Naive thymus-derived CD4-positive, alpha-beta T cell (primary cell): ENCODE results near the gene TTC1. TPM values are rescaled to one million over a fixed set of nuclear protein-coding genes. Genes with fewer than 3 reads are reported as not detected.
A peak's percentile ranks its signal among the peaks of the same experiment; 100 is the strongest.
"Not testable (repeated sequence)": the region's sequence is repeated elsewhere in the genome, so short reads cannot be mapped to it uniquely, and the experiment has no call there.

ENCODE experiments used
- ATAC-seq: fragments of 150-1000 bp; cut with Tn5 transposase; 2 replicates; pipeline ENCODE4 v1.10.0; 2021; ENCODE audit warnings: mild to moderate bottlenecking, moderate library complexity
- CTCF ChIA-PET: fragments of 350-600 bp; sonication (Branson Sonifier 250); formaldehyde crosslinking; loops from one replicate; lab custom pipeline; 2021; ENCODE audit warnings: antibody characterized with exemption; lab: Charles Lee
- POLR2A ChIA-PET: fragments of 350-600 bp; sonication (Branson Sonifier 250); formaldehyde crosslinking; loops from one replicate; lab custom pipeline; 2021; ENCODE audit warnings: antibody characterized with exemption, inconsistent platforms; lab: Charles Lee
- DNase-seq, 9 donors: peaks; one replicate each; pipeline versions ENCODE4 v3.0.0 to v3.0.0-alpha.2; 2020 to 2022; ENCODE audit warnings: mixed read lengths in 1 of 9
- H3K27ac ChIP-seq: one replicate; pipeline ENCODE4 v1.7.0; 2013; ENCODE audit warnings: mild to moderate bottlenecking, low read depth, low read length, moderate library complexity
- H3K27me3 ChIP-seq, 2 donors: one replicate each; pipeline ENCODE4 v1.7.0; 2013; ENCODE audit warnings: low read length in 2 of 2, mild to moderate bottlenecking in 2 of 2, moderate library complexity in 2 of 2; ENCODE audit not compliant: control insufficient read depth in 2 of 2, insufficient read depth in 2 of 2
- H3K36me3 ChIP-seq, 3 experiments: 1 replicate in 2 of 3; 2 replicates in 1 of 3; pipeline ENCODE4 v1.7.0; 2013; ENCODE audit warnings: low read length in 3 of 3, mild to moderate bottlenecking in 3 of 3, moderate library complexity in 1 of 3; ENCODE audit not compliant: insufficient read depth in 3 of 3, control insufficient read depth in 2 of 3
- H3K4me1 ChIP-seq, 2 donors: one replicate each; pipeline ENCODE4 v1.7.0; 2013; ENCODE audit warnings: low read length in 2 of 2, mild to moderate bottlenecking in 2 of 2, moderate library complexity in 1 of 2; ENCODE audit not compliant: control insufficient read depth in 2 of 2, insufficient read depth in 2 of 2
- H3K4me3 ChIP-seq: 2 replicates; pipeline ENCODE4 v1.7.0; 2013; ENCODE audit warnings: mild to moderate bottlenecking, low read length
- H3K9me3 ChIP-seq, 3 experiments: 1 replicate in 2 of 3; 2 replicates in 1 of 3; pipeline ENCODE4 v1.7.0; 2013; ENCODE audit warnings: low read length in 3 of 3; ENCODE audit not compliant: control insufficient read depth in 2 of 3
- H3K27ac Mint-ChIP-seq, 9 donors: one replicate each; pipeline ENCODE4 v1.8.0; 2020 to 2022; ENCODE audit warnings: mixed read lengths in 9 of 9, mild to moderate bottlenecking in 8 of 9, moderate library complexity in 5 of 9, inconsistent platforms in 2 of 9
- H3K27me3 Mint-ChIP-seq, 5 donors: one replicate each; pipeline ENCODE4 v1.8.0; 2021 to 2022; ENCODE audit warnings: mixed read lengths in 5 of 5, mild to moderate bottlenecking in 1 of 5
- H3K36me3 Mint-ChIP-seq, 5 donors: one replicate each; pipeline ENCODE4 v1.8.0; 2020 to 2022; ENCODE audit warnings: mixed read lengths in 5 of 5, mild to moderate bottlenecking in 3 of 5, inconsistent platforms in 1 of 5
- H3K4me1 Mint-ChIP-seq, 7 donors: one replicate each; pipeline ENCODE4 v1.8.0; 2020 to 2022; ENCODE audit warnings: mixed read lengths in 7 of 7, mild to moderate bottlenecking in 3 of 7, inconsistent platforms in 1 of 7
- H3K4me3 Mint-ChIP-seq, 10 donors: one replicate each; pipeline ENCODE4 v1.8.0; 2020 to 2022; ENCODE audit warnings: mild to moderate bottlenecking in 10 of 10, mixed read lengths in 10 of 10, moderate library complexity in 6 of 10, inconsistent platforms in 2 of 10
- H3K9me3 Mint-ChIP-seq, 11 donors: one replicate each; pipeline ENCODE4 v1.8.0; 2020 to 2022; ENCODE audit warnings: mixed read lengths in 11 of 11, mild to moderate bottlenecking in 4 of 11, inconsistent platforms in 1 of 11, moderate library complexity in 1 of 11
- intact Hi-C, 2 donors: fragments of 100-400 bp; cut with micrococcal nuclease; formaldehyde crosslinking; loops; one replicate each; pipeline ENCODE4 v1.15.1; 2023
- polyA plus RNA-seq, 2 donors: library from polyadenylated mRNA; unstranded; fragments of 300-500 nt; fragmentation: Illumina TruSeq; gene quantifications; one replicate each; pipeline ENCODE4 v1.2.3, GENCODE V29; 2021
- total RNA-seq, 6 experiments: library from RNA in 5 of 6; stranded (reverse) in 5 of 6; gene quantifications; 1 replicate in 5 of 6; 2 replicates in 1 of 6; pipeline ENCODE4 v1.2.3 and lab custom pipeline; 2021 to 2026

Gene TTC1
- total and polyA plus RNA-seq, 7 experiments from 2014 or later, result 24.3 to 86.4 (median 41.8) TPM

GRCh38 chr5:159965838-159966128 lies 43.2 kb upstream of the TTC1 start:
- H3K4me1 ChIP-seq, H3K36me3 ChIP-seq, H3K9me3 ChIP-seq, ATAC-seq, H3K9me3 Mint-ChIP-seq, H3K4me3 ChIP-seq, CTCF ChIA-PET, POLR2A ChIA-PET, H3K4me1 Mint-ChIP-seq, H3K4me3 Mint-ChIP-seq, H3K27me3 ChIP-seq, DNase-seq, H3K27ac ChIP-seq, H3K27ac Mint-ChIP-seq, H3K36me3 Mint-ChIP-seq: not testable (repeated sequence)
- peaks cover 33 to 58% (median 42%) of the 10 kb centered on the region in 5 donors for H3K27me3 Mint-ChIP-seq
- intact Hi-C loops, result loop anchor here (2.0 to 5.0 kb wide), 2 partner anchors 448 to 679 kb away; no protein-coding TSS in a partner anchor

- intact Hi-C loops, result loop anchor here in 1 of 2 donors (5.0 kb wide), 1 partner anchor 453 kb away; no protein-coding TSS in a partner anchor
- no peaks in the 10 kb centered on the region for H3K36me3 ChIP-seq
- peaks cover 3 to 5% of the 10 kb centered on the region in 2 donors for H3K27me3 ChIP-seq
- POLR2A ChIA-PET, result no interaction called here
- no peak for ATAC-seq
- Mint-ChIP-seq H3K27me3 (peaks cover 65 to 85% (median 67%) of the 10 kb centered on the region in 5 donors), H3K9me3 (peaks cover 0 to 5% (median 0%) of the 10 kb centered on the region in 11 donors), H3K36me3 (peaks cover 0 to 6% (median 0%) of the 10 kb centered on the region in 5 donors), H3K27ac (no peak overlapping the region), H3K4me1 (peaks cover 8 to 22% (median 13%) of the 10 kb centered on the region in 7 donors), H3K4me3 (no peak overlapping the region)
- CTCF ChIA-PET, result no interaction called here
- no peaks in the 10 kb centered on the region for H3K4me1 ChIP-seq
- no peaks in the 10 kb centered on the region for H3K9me3 ChIP-seq
- H3K4me3 ChIP-seq, result no peak overlapping the region
- no peak for DNase-seq
- no peak overlapping the region for H3K27ac ChIP-seq
Measured at GRCh38 chr5:159969966-159970365, 39.0 kb upstream of the TTC1 start.

GRCh38 chr5:159971038-159971437 lies 37.9 kb upstream of the TTC1 start:
- ATAC-seq, result no peak
- no peak for DNase-seq
- Mint-ChIP-seq H3K36me3 (peaks cover 0 to 6% (median 0%) of the 10 kb centered on the region in 5 donors), H3K27ac (no peak overlapping the region), H3K4me1 (peaks cover 6 to 22% (median 13%) of the 10 kb centered on the region in 7 donors), H3K27me3 (peaks cover 55 to 76% (median 65%) of the 10 kb centered on the region in 5 donors), H3K9me3 (peaks cover 0 to 5% (median 0%) of the 10 kb centered on the region in 11 donors), H3K4me3 (peak overlapping the region in 5 of 10 donors; percentile 60 to 77 (median 73))
- Histone ChIP-seq H3K4me1 (no peaks in the 10 kb centered on the region), H3K36me3 (no peaks in the 10 kb centered on the region), H3K27me3 (peaks cover 3 to 5% of the 10 kb centered on the region in 2 donors), H3K27ac (no peak overlapping the region), H3K9me3 (no peaks in the 10 kb centered on the region), H3K4me3 (no peak overlapping the region)
- POLR2A ChIA-PET, result no interaction called here
- intact Hi-C loops, result no loop called here
- CTCF ChIA-PET, result no interaction called here

- ChIA-PET POLR2A (no interaction called here), CTCF (no interaction called here)
- ATAC-seq (no peak), DNase-seq (no peak)
- Mint-ChIP-seq H3K27ac (no peak overlapping the region), H3K9me3 (peaks cover 0 to 5% (median 0%) of the 10 kb centered on the region in 11 donors), H3K4me1 (peaks cover 6 to 22% (median 13%) of the 10 kb centered on the region in 7 donors), H3K36me3 (peaks cover 0 to 6% (median 0%) of the 10 kb centered on the region in 5 donors), H3K27me3 (peaks cover 55 to 72% (median 60%) of the 10 kb centered on the region in 5 donors), H3K4me3 (peak overlapping the region in 9 of 10 donors; percentile 17 to 79 (median 72))
- Histone ChIP-seq H3K36me3 (no peaks in the 10 kb centered on the region), H3K9me3 (no peaks in the 10 kb centered on the region), H3K27me3 (peaks cover 3 to 5% of the 10 kb centered on the region in 2 donors), H3K4me3 (no peak overlapping the region), H3K27ac (no peak overlapping the region), H3K4me1 (no peaks in the 10 kb centered on the region)
- intact Hi-C loops, result no loop called here
Measured at GRCh38 chr5:159971514-159971913, 37.4 kb upstream of the TTC1 start.

DNA sequence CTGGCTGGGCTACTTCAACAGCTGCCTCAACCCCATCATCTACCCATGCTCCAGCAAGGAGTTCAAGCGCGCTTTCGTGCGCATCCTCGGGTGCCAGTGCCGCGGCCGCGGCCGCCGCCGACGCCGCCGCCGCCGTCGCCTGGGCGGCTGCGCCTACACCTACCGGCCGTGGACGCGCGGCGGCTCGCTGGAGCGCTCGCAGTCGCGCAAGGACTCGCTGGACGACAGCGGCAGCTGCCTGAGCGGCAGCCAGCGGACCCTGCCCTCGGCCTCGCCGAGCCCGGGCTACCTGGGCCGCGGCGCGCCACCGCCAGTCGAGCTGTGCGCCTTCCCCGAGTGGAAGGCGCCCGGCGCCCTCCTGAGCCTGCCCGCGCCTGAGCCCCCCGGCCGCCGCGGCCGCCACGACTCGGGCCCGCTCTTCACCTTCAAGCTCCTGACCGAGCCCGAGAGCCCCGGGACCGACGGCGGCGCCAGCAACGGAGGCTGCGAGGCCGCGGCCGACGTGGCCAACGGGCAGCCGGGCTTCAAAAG lies 36.9 kb upstream of the TTC1 start:
- POLR2A ChIA-PET, result no interaction called here

DNA sequence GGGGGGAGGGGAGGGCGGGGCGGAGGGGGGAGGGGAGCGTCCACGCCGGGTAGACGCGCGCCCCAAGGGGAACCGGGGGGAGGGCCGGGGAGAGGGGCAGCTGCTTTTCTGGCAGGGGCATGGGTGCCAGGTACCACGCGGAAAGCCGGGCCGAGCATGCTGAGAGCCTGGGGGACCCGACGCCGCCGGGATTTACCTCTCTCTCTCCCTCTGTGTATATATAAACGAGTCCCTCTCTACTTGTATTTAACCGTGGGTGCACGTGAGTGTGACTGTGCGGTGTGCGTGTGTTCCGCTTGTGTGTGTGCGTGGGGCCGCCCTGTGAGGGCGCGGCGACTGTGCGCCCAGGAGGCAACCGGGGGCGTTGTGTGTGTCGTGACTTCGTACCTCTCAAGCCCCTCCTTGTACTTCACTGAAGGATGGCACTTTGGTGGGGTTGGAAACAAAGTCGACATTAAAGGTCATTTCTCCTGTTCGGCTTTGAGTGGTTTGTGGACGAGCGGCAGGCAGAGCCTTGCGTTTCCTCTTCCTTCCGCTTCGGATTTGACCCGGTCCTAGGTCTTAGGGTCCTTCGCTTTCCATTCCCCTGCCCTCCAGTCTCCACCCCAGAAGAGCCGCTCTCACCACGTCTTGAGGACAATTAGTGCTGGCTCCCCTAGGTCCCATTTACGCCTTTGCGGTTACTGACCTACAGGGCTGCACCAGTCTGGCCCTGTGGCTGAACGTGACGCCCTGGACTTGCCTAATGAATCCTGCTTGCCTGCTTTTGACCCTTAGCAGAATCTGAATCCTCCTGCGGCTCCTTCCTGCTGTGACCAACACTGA lies 36.2 kb upstream of the TTC1 start:
- H3K4me1 ChIP-seq, result no peaks in the 10 kb centered on the region
- ATAC-seq (peak; percentile 20), DNase-seq (no peak)
- H3K36me3 ChIP-seq, result no peaks in the 10 kb centered on the region
- H3K27ac ChIP-seq, result no peak overlapping the region
- peaks cover 3 to 5% of the 10 kb centered on the region in 2 donors for H3K27me3 ChIP-seq
- H3K9me3 ChIP-seq, result no peaks in the 10 kb centered on the region
- peak overlapping the region in 1 of 9 donors; percentile 61 for H3K27ac Mint-ChIP-seq
- peaks cover 6 to 22% (median 13%) of the 10 kb centered on the region in 7 donors for H3K4me1 Mint-ChIP-seq
- H3K27me3 Mint-ChIP-seq, result peaks cover 55 to 69% (median 57%) of the 10 kb centered on the region in 5 donors
- intact Hi-C loops, result no loop called here
- ChIA-PET POLR2A (no interaction called here), CTCF (no interaction called here)
- H3K4me3 Mint-ChIP-seq, result peak overlapping the region in 9 of 10 donors; percentile 26 to 78 (median 67)
- H3K4me3 ChIP-seq, result no peak overlapping the region
- H3K36me3 Mint-ChIP-seq, result peaks cover 0 to 6% (median 0%) of the 10 kb centered on the region in 5 donors
- peaks cover 0 to 5% (median 0%) of the 10 kb centered on the region in 11 donors for H3K9me3 Mint-ChIP-seq

More for the DNA sequence above, 36.9 kb upstream of the TTC1 start:
- H3K36me3 ChIP-seq, result no peaks in the 10 kb centered on the region
- H3K4me3 ChIP-seq, result no peak overlapping the region
- no peaks in the 10 kb centered on the region for H3K4me1 ChIP-seq
- Mint-ChIP-seq H3K27ac (no peak overlapping the region), H3K9me3 (peaks cover 0 to 5% (median 0%) of the 10 kb centered on the region in 11 donors), H3K27me3 (peaks cover 53 to 72% (median 59%) of the 10 kb centered on the region in 5 donors), H3K36me3 (peaks cover 0 to 6% (median 0%) of the 10 kb centered on the region in 5 donors), H3K4me1 (peaks cover 6 to 22% (median 13%) of the 10 kb centered on the region in 7 donors), H3K4me3 (peak overlapping the region in 5 of 10 donors; percentile 39 to 77 (median 73))
- CTCF ChIA-PET, result no interaction called here
- intact Hi-C loops, result no loop called here
- ATAC-seq (no peak), DNase-seq (no peak)
- H3K27me3 ChIP-seq, result peaks cover 3 to 5% of the 10 kb centered on the region in 2 donors
- no peak overlapping the region for H3K27ac ChIP-seq
- no peaks in the 10 kb centered on the region for H3K9me3 ChIP-seq
